ENCODE data around the gene PTRH1.

Gene PTRH1

GRCh38 chr9:127706836-127707241 lies 8.6 kb downstream of the PTRH1 start, which contains the start of gene CFAP157:
TSS of gene CFAP157 (plus strand) at chr9:127706988. CDS start at chr9:127707032, 44 bp downstream.
- Histone ChIP-seq H3K4me1 (ENCODE audit: control insufficient read depth, insufficient read depth, low read depth, low read length) (peaks cover 37% of the 10 kb centered on the region), H2BK15ac (ENCODE audit: low read depth, poor library complexity, severe bottlenecking) (no peak within 1 kb of the TSS), H3K4ac (ENCODE audit: low read depth in 1 of 2, low read length in 2 of 2) (peak within 1 kb of the TSS in 1 of 2 experiments; percentile 46), H3K14ac (ENCODE audit: low read length in 2 of 2) (no peak within 1 kb of the TSS), H2AK5ac (ENCODE audit: low read length, severe bottlenecking) (peak within 1 kb of the TSS; percentile 14), H3K4me3 (ENCODE audit: insufficient read depth in 1 of 2, low read depth in 1 of 2, low read length in 2 of 2) (no peak within 1 kb of the TSS), H2BK5ac (ENCODE audit: low read depth, low read length, poor library complexity, severe bottlenecking) (no peak within 1 kb of the TSS), H3K18ac (ENCODE audit: low read depth in 1 of 2, low read length in 2 of 2) (no peak within 1 kb of the TSS), H3K9me3 (ENCODE audit: control insufficient read depth, low read length) (no peaks in the 10 kb centered on the region), H3K9ac (ENCODE audit: low read length) (no peak within 1 kb of the TSS), H3K36me3 (ENCODE audit: control insufficient read depth in 1 of 2, insufficient read depth in 2 of 2, low read depth in 1 of 2, low read length in 2 of 2) (peaks cover 0 to 10% of the 10 kb centered on the region in 2 experiments), H2AFZ (ENCODE audit: low read depth, low read length) (no peak within 1 kb of the TSS), H3K4me2 (ENCODE audit: low read length, poor library complexity, severe bottlenecking) (no peak within 1 kb of the TSS), H2BK12ac (ENCODE audit: low read length in 2 of 2) (no peak within 1 kb of the TSS), H3K27me3 (ENCODE audit: control insufficient read depth in 1 of 2, insufficient read depth in 1 of 2, low read length in 2 of 2) (peaks cover 0 to 6% of the 10 kb centered on the region in 2 experiments), H4K91ac (ENCODE audit: low read length) (peak within 1 kb of the TSS; percentile 43), H3K79me1 (replicated peaks; ENCODE audit: low read length, poor library complexity, severe bottlenecking) (no peaks in the 10 kb centered on the region), H3K23ac (ENCODE audit: low read length in 2 of 2) (no peak within 1 kb of the TSS), H2BK120ac (ENCODE audit: low read depth, low read length) (no peak within 1 kb of the TSS), H3K27ac (ENCODE audit: low read length, poor library complexity, severe bottlenecking) (no peak within 1 kb of the TSS), H4K8ac (ENCODE audit: low read length) (no peak within 1 kb of the TSS)
- no peak for DNase-seq
- 80% methylated on average over 11 of the region's 11 CpGs for WGBS

- 82% methylated on average over 12 of the region's 12 CpGs for WGBS
- no peak overlapping the region for H3K18ac ChIP-seq (ENCODE audit: low read depth in 1 of 2, low read length in 2 of 2)
- H3K4me3 ChIP-seq (ENCODE audit: insufficient read depth in 1 of 2, low read depth in 1 of 2, low read length in 2 of 2), result no peak overlapping the region
- no peak overlapping the region for H3K9ac ChIP-seq (ENCODE audit: low read length)
- H3K14ac ChIP-seq (ENCODE audit: low read length in 2 of 2), result no peak overlapping the region
- H2AFZ ChIP-seq (ENCODE audit: low read depth, low read length), result no peak overlapping the region
- H2BK15ac ChIP-seq (ENCODE audit: low read depth, poor library complexity, severe bottlenecking), result no peak overlapping the region
- H2BK5ac ChIP-seq (ENCODE audit: low read depth, low read length, poor library complexity, severe bottlenecking), result no peak overlapping the region
- H3K27me3 ChIP-seq (ENCODE audit: control insufficient read depth in 1 of 2, insufficient read depth in 1 of 2, low read length in 2 of 2), result peaks cover 0 to 6% of the 10 kb centered on the region in 2 experiments
- no peaks in the 10 kb centered on the region for H3K79me1 ChIP-seq (replicated peaks; ENCODE audit: low read length, poor library complexity, severe bottlenecking)
- H3K9me3 ChIP-seq (ENCODE audit: control insufficient read depth, low read length), result no peaks in the 10 kb centered on the region
- H3K4me2 ChIP-seq (ENCODE audit: low read length, poor library complexity, severe bottlenecking), result no peak overlapping the region
- H4K8ac ChIP-seq (ENCODE audit: low read length), result no peak overlapping the region
- H2AK5ac ChIP-seq (ENCODE audit: low read length, severe bottlenecking), result no peak overlapping the region
- no peak overlapping the region for H2BK120ac ChIP-seq (ENCODE audit: low read depth, low read length)
- H3K4me1 ChIP-seq (ENCODE audit: control insufficient read depth, insufficient read depth, low read depth, low read length), result peaks cover 27% of the 10 kb centered on the region
- no peak overlapping the region for H3K4ac ChIP-seq (ENCODE audit: low read depth in 1 of 2, low read length in 2 of 2)
- H3K27ac ChIP-seq (ENCODE audit: low read length, poor library complexity, severe bottlenecking), result no peak overlapping the region
- no peak overlapping the region for H2BK12ac ChIP-seq (ENCODE audit: low read length in 2 of 2)
- no peak overlapping the region for H4K91ac ChIP-seq (ENCODE audit: low read length)
- H3K36me3 ChIP-seq (ENCODE audit: control insufficient read depth in 1 of 2, insufficient read depth in 2 of 2, low read depth in 1 of 2, low read length in 2 of 2), result peaks cover 0 to 10% of the 10 kb centered on the region in 2 experiments
- peak overlapping the region in 1 of 2 experiments; percentile 65 for H3K23ac ChIP-seq (ENCODE audit: low read length in 2 of 2)
- no peak for DNase-seq
Measured at GRCh38 chr9:127705577-127706379, 9.7 kb downstream of the PTRH1 start.

GRCh38 chr9:127703289-127703946 lies 12.0 kb downstream of the PTRH1 start:
- H2BK12ac ChIP-seq (ENCODE audit: low read length in 2 of 2), result no peak overlapping the region
- no peak for DNase-seq
- no peak overlapping the region for H3K9ac ChIP-seq (ENCODE audit: low read length)
- 73% methylated on average over 9 of the region's 9 CpGs for WGBS
- no peak overlapping the region for H4K91ac ChIP-seq (ENCODE audit: low read length)
- peak overlapping the region in 1 of 2 experiments; percentile 51 for H3K23ac ChIP-seq (ENCODE audit: low read length in 2 of 2)
- H3K14ac ChIP-seq (ENCODE audit: low read length in 2 of 2), result no peak overlapping the region
- no peaks in the 10 kb centered on the region for H3K9me3 ChIP-seq (ENCODE audit: control insufficient read depth, low read length)
- no peak overlapping the region for H2BK15ac ChIP-seq (ENCODE audit: low read depth, poor library complexity, severe bottlenecking)
- no peak overlapping the region for H4K8ac ChIP-seq (ENCODE audit: low read length)
- no peak overlapping the region for H3K4ac ChIP-seq (ENCODE audit: low read depth in 1 of 2, low read length in 2 of 2)
- peaks cover 0 to 6% of the 10 kb centered on the region in 2 experiments for H3K27me3 ChIP-seq (ENCODE audit: control insufficient read depth in 1 of 2, insufficient read depth in 1 of 2, low read length in 2 of 2)
- H3K4me3 ChIP-seq (ENCODE audit: insufficient read depth in 1 of 2, low read depth in 1 of 2, low read length in 2 of 2), result no peak overlapping the region
- no peak overlapping the region for H2AK5ac ChIP-seq (ENCODE audit: low read length, severe bottlenecking)
- no peak overlapping the region for H2AFZ ChIP-seq (ENCODE audit: low read depth, low read length)
- no peak overlapping the region for H2BK120ac ChIP-seq (ENCODE audit: low read depth, low read length)
- no peak overlapping the region for H2BK5ac ChIP-seq (ENCODE audit: low read depth, low read length, poor library complexity, severe bottlenecking)
- no peak overlapping the region for H3K18ac ChIP-seq (ENCODE audit: low read depth in 1 of 2, low read length in 2 of 2)
- H3K79me1 ChIP-seq (replicated peaks; ENCODE audit: low read length, poor library complexity, severe bottlenecking), result no peaks in the 10 kb centered on the region
- H3K4me2 ChIP-seq (ENCODE audit: low read length, poor library complexity, severe bottlenecking), result no peak overlapping the region
- H3K27ac ChIP-seq (ENCODE audit: low read length, poor library complexity, severe bottlenecking), result no peak overlapping the region
- H3K4me1 ChIP-seq (ENCODE audit: control insufficient read depth, insufficient read depth, low read depth, low read length), result peaks cover 25% of the 10 kb centered on the region
- no peaks in the 10 kb centered on the region for H3K36me3 ChIP-seq (ENCODE audit: control insufficient read depth in 1 of 2, insufficient read depth in 2 of 2, low read depth in 1 of 2, low read length in 2 of 2)

- Histone ChIP-seq H3K18ac (ENCODE audit: low read depth in 1 of 2, low read length in 2 of 2) (no peak overlapping the region), H2BK15ac (ENCODE audit: low read depth, poor library complexity, severe bottlenecking) (no peak overlapping the region), H3K4ac (ENCODE audit: low read depth in 1 of 2, low read length in 2 of 2) (no peak overlapping the region), H3K27me3 (ENCODE audit: control insufficient read depth in 1 of 2, insufficient read depth in 1 of 2, low read length in 2 of 2) (peaks cover 0 to 2% of the 10 kb centered on the region in 2 experiments), H3K4me2 (ENCODE audit: low read length, poor library complexity, severe bottlenecking) (no peak overlapping the region), H2BK12ac (ENCODE audit: low read length in 2 of 2) (no peak overlapping the region), H3K23ac (ENCODE audit: low read length in 2 of 2) (no peak overlapping the region), H3K9ac (ENCODE audit: low read length) (no peak overlapping the region), H2BK5ac (ENCODE audit: low read depth, low read length, poor library complexity, severe bottlenecking) (no peak overlapping the region), H3K4me1 (ENCODE audit: control insufficient read depth, insufficient read depth, low read depth, low read length) (peaks cover 12% of the 10 kb centered on the region), H3K79me1 (replicated peaks; ENCODE audit: low read length, poor library complexity, severe bottlenecking) (no peaks in the 10 kb centered on the region), H2AFZ (ENCODE audit: low read depth, low read length) (no peak overlapping the region), H2AK5ac (ENCODE audit: low read length, severe bottlenecking) (no peak overlapping the region), H2BK120ac (ENCODE audit: low read depth, low read length) (no peak overlapping the region), H3K36me3 (ENCODE audit: control insufficient read depth in 1 of 2, insufficient read depth in 2 of 2, low read depth in 1 of 2, low read length in 2 of 2) (no peaks in the 10 kb centered on the region), H3K9me3 (ENCODE audit: control insufficient read depth, low read length) (no peaks in the 10 kb centered on the region), H4K8ac (ENCODE audit: low read length) (no peak overlapping the region), H4K91ac (ENCODE audit: low read length) (no peak overlapping the region), H3K4me3 (ENCODE audit: insufficient read depth in 1 of 2, low read depth in 1 of 2, low read length in 2 of 2) (no peak overlapping the region), H3K27ac (ENCODE audit: low read length, poor library complexity, severe bottlenecking) (no peak overlapping the region), H3K14ac (ENCODE audit: low read length in 2 of 2) (peak overlapping the region in 1 of 2 experiments; percentile 66)
- WGBS, result 82% methylated on average over 5 of the region's 5 CpGs
- no peak for DNase-seq
Measured at GRCh38 chr9:127700594-127701255, 14.7 kb downstream of the PTRH1 start.

All from mesenchymal stem cell (in vitro differentiated cells and primary cell).